Measurements from ENCODE around the gene COX6A2.

DNA sequence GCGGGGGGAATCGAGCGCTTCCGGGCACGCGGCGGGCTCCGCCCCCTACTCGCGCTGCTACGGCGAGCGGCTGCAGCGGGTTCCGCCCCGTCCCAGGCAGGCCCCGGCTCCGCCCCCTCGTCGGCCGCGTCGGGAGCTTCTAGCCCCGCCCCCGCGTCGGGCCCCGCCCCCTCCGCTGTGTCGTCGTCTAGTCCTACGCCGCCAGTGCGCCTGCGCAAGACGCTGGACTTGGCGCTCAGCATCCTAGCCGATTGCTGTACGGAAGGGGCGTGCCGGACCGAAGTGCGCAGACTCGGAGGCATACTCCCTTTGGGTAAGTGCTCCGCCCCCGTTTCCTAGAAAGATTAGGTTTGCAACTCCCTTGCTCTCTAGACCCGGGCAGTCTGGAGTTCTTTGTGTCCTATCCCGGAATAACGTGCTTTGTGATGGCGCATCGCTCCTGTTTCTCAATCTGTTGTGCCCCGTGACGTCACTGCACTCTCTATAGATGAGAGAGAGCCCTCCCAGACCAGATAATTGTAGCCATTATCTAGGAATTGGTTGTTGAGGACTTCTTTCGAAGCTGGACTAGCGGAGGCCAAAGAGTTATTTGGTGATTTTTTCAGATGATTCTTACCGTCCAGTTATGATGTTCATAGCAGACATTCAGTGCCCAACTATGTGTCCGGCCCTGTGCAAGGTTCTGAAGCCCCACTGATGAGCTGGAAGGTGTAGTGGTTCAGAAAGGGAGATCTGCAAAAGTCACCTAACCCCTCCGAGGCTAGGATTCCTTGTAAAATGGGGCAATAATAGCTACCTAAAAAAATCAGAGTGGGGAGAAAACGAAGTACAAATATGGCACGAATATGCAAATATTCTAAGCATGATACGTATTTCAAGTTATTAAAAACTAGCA lies 31.8 kb upstream of the COX6A2 start:
- TF ChIP-seq CTCF (IDR thresholded peaks at IDR 0.05), result no peak
- TF ChIP-seq TP53 (CRISPR knock-in tag; IDR thresholded peaks at IDR 0.05), result no peak
